Parathyroid adenoma (tissue), 2 donors: ENCODE data around the gene LCOR.

ENCODE experiments used
- H2AFZ ChIP-seq: fragments of 300-600 bp; sonication (generic); one replicate; pipeline ENCODE4 v1.7.0; 2017; ENCODE audit warnings: antibody characterized with exemption, mild to moderate bottlenecking
- H3K27ac ChIP-seq: fragments of 300-600 bp; sonication (generic); one replicate; pipeline ENCODE4 v1.7.0; 2017
- H3K27me3 ChIP-seq: fragments of 300-600 bp; sonication (generic); one replicate; pipeline ENCODE4 v1.7.0; 2017; ENCODE audit warnings: low read length; ENCODE audit not compliant: control insufficient read depth, insufficient read depth
- H3K36me3 ChIP-seq: fragments of 300-600 bp; sonication (generic); one replicate; pipeline ENCODE4 v1.7.0; 2017; ENCODE audit warnings: low read length; ENCODE audit not compliant: control insufficient read depth, insufficient read depth
- H3K4me1 ChIP-seq: fragments of 300-600 bp; sonication (generic); one replicate; pipeline ENCODE4 v1.7.0; 2017; ENCODE audit warnings: control low read depth
- H3K4me2 ChIP-seq: fragments of 300-600 bp; sonication (generic); one replicate; pipeline ENCODE4 v1.7.0; 2017; ENCODE audit warnings: low read length
- H3K4me3 ChIP-seq: fragments of 300-600 bp; sonication (generic); one replicate; pipeline ENCODE4 v1.7.0; 2017; ENCODE audit warnings: low read depth, low read length
- H3K79me2 ChIP-seq: fragments of 300-600 bp; sonication (generic); one replicate; pipeline ENCODE4 v1.7.0; 2017; ENCODE audit warnings: control low read depth
- H3K9ac ChIP-seq: fragments of 300-600 bp; sonication (generic); one replicate; pipeline ENCODE4 v1.7.0; 2017; ENCODE audit warnings: mild to moderate bottlenecking
- H3K9me3 ChIP-seq: fragments of 300-600 bp; sonication (generic); one replicate; pipeline ENCODE4 v1.7.0; 2017; ENCODE audit warnings: low read length; ENCODE audit not compliant: control insufficient read depth
- CTCF ChIP-seq: fragments of 300-600 bp; sonication (generic); IDR thresholded peaks from one replicate; pipeline ENCODE4 v1.7.0; 2017; ENCODE audit warnings: antibody characterized with exemption, mild to moderate bottlenecking
- donor health status: primary hyperparathyroidism.

LCOR gene

GRCh38 chr10:97001183-97001991 lies 169.3 kb downstream of the LCOR start:
- no peaks in the 10 kb centered on the region for H3K27me3 ChIP-seq
- H3K4me1 ChIP-seq, result no peaks in the 10 kb centered on the region
- H3K27ac ChIP-seq, result no peak overlapping the region
- no peak overlapping the region for H2AFZ ChIP-seq
- no peaks in the 10 kb centered on the region for H3K36me3 ChIP-seq
- H3K4me2 ChIP-seq, result no peak overlapping the region
- no peaks in the 10 kb centered on the region for H3K9me3 ChIP-seq
- H3K4me3 ChIP-seq, result no peak overlapping the region
- no peak overlapping the region for H3K9ac ChIP-seq
- no peak for TF ChIP-seq CTCF
- H3K79me2 ChIP-seq, result no peaks in the 10 kb centered on the region

- Histone ChIP-seq H3K9ac (no peak overlapping the region), H3K27ac (no peak overlapping the region), H2AFZ (no peak overlapping the region), H3K4me2 (no peak overlapping the region), H3K4me3 (no peak overlapping the region), H3K36me3 (peaks cover 2% of the 10 kb centered on the region), H3K27me3 (no peaks in the 10 kb centered on the region), H3K79me2 (no peaks in the 10 kb centered on the region), H3K4me1 (no peaks in the 10 kb centered on the region), H3K9me3 (no peaks in the 10 kb centered on the region)
- no peak for TF ChIP-seq CTCF
These were observed 170.6 kb downstream of the LCOR start for GRCh38 chr10:97002670-97003069.

GRCh38 chr10:97003151-97003803 lies 171.2 kb downstream of the LCOR start:
- H3K79me2 ChIP-seq, result no peaks in the 10 kb centered on the region
- no peak overlapping the region for H3K9ac ChIP-seq
- no peak overlapping the region for H3K27ac ChIP-seq
- peaks cover 3% of the 10 kb centered on the region for H3K9me3 ChIP-seq
- H3K27me3 ChIP-seq, result no peaks in the 10 kb centered on the region
- no peak overlapping the region for H3K4me3 ChIP-seq
- TF ChIP-seq CTCF, result no peak
- H3K4me1 ChIP-seq, result no peaks in the 10 kb centered on the region
- H3K36me3 ChIP-seq, result peaks cover 3% of the 10 kb centered on the region
- H3K4me2 ChIP-seq, result no peak overlapping the region
- no peak overlapping the region for H2AFZ ChIP-seq

- Histone ChIP-seq H3K9ac (no peak overlapping the region), H3K9me3 (peaks cover 3% of the 10 kb centered on the region), H3K27me3 (no peaks in the 10 kb centered on the region), H3K4me1 (no peaks in the 10 kb centered on the region), H3K36me3 (peaks cover 3% of the 10 kb centered on the region), H3K27ac (no peak overlapping the region), H3K79me2 (no peaks in the 10 kb centered on the region), H3K4me3 (no peak overlapping the region), H3K4me2 (no peak overlapping the region), H2AFZ (no peak overlapping the region)
- no peak for TF ChIP-seq CTCF
These were observed 171.7 kb downstream of the LCOR start for GRCh38 chr10:97003804-97004201.
